ENCODE data around the gene TPMT.

The TPMT gene

GRCh38 chr6:18117136-18117535, 37.7 kb downstream of the TPMT start:
- no peak for DNase-seq (ENCODE audit: low read depth in 2 of 2)

DNA sequence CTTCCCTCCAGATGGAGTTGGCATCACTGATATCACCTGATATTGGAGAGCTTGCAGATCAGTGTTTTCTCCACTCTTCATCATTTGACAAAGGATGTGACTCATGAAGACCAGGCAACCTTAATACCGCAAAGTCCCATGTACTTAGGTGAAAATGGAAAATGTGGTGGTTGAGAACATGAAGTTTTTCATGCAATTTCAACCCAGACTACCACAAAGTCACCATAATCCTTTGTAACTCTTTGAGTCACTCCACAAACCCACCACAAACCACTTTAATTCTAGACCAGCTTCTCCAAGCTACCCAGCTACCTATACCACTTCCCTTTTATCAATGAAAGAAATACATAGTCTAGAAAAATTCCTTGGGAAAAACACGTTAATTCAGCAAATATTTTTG, 39.5 kb downstream of the TPMT start:
- DNase-seq (ENCODE audit: low read depth in 2 of 2) = no peak

DNA sequence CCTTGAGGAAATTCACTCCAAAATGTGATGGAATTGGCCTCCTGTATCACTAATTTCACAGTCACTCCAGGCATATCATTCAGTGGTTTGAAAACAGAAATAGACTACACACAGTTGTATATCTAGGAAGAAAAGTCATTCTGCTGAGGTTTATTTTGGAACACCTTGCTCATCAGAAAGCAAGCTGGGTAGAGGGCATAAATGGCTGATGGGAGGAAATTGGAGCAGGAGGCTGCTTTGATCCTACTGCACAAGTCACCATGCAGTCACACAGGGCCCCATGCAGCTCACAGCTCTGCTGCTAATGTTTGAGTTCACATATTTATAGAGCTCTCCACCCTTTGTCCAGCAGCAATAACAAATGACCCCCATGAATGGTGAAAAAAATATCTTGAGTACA, 44.7 kb downstream of the TPMT start:
- DNase-seq (ENCODE audit: low read depth in 2 of 2) = no peak

- no peak for DNase-seq (ENCODE audit: low read depth in 2 of 2)
Observed at GRCh38 chr6:18107061-18107460, 47.8 kb downstream of the TPMT start.

GRCh38 chr6:18102783-18103509, 51.9 kb downstream of the TPMT start:
- no peak for DNase-seq (ENCODE audit: low read depth in 2 of 2)

GRCh38 chr6:18101873-18102272, 53.0 kb downstream of the TPMT start:
- no peak for DNase-seq (ENCODE audit: low read depth in 2 of 2)

DNA sequence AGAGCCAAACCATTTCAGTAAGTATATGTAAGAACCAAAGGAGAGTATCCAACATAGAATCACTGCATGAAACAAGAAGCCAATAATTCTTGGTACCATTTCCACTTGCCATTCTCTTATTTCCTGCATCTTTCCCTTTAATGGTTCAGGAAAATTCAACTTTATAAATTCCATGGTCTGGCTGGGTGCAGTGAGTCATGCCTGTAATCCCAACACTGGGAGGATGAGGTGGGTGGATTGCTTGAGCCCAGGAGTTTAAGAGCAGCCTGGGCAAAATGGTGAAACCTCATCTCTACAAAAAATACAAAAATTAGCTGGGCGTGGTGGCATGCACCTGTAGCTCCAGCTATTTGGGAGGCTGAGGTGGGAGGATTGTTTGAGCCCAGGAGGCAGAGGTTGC, 53.6 kb downstream of the TPMT start:
- DNase-seq (ENCODE audit: low read depth in 2 of 2) = no peak

GRCh38 chr6:18100296-18100695, 54.6 kb downstream of the TPMT start:
- DNase-seq (ENCODE audit: low read depth in 2 of 2) = no peak

DNA sequence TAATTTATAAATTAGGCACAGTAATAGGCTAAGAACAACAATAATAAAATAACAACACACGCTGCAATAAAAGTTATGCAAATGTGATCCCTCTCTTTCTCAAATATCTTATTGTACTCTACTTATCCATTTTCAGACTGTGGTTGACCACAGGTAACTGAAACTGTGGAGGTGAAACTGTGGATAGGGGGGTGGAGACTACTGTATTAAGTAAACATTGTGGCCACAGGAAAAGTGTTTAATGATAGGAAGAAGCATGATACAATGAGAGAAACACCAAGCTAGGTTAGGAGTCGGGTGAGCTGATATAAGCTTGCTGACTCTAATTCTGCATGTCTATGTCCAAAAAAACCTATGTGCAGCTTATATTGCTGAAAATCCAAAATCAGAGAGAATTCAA, 55.4 kb downstream of the TPMT start:
- DNase-seq (ENCODE audit: low read depth in 2 of 2) = no peak

- DNase-seq (ENCODE audit: low read depth in 2 of 2) = no peak
Observed at GRCh38 chr6:18096423-18096822, 58.5 kb downstream of the TPMT start.

DNA sequence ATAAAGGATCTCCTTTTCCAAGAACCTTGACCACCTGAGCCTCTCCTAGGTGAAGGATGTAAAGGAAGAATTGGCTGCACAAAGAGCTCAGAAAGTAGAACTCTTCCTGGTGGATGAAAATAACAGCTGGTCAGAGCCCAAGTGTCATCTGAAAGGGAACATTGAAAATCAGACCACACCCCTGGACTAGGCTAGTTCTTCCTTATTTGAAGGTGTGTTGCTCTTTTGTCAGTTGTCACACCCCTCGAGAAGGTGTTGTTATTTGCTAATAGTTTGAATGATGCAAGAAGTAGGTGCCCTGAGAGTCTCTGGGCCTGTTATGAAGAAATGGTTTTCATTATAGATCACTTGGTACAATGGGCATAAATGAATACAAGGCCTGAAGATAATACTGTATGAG, 63.5 kb downstream of the TPMT start:
- no peak for DNase-seq (ENCODE audit: low read depth in 2 of 2)

- DNase-seq (ENCODE audit: low read depth in 2 of 2) = no peak
Observed at GRCh38 chr6:18090349-18090786, 64.5 kb downstream of the TPMT start.

DNA sequence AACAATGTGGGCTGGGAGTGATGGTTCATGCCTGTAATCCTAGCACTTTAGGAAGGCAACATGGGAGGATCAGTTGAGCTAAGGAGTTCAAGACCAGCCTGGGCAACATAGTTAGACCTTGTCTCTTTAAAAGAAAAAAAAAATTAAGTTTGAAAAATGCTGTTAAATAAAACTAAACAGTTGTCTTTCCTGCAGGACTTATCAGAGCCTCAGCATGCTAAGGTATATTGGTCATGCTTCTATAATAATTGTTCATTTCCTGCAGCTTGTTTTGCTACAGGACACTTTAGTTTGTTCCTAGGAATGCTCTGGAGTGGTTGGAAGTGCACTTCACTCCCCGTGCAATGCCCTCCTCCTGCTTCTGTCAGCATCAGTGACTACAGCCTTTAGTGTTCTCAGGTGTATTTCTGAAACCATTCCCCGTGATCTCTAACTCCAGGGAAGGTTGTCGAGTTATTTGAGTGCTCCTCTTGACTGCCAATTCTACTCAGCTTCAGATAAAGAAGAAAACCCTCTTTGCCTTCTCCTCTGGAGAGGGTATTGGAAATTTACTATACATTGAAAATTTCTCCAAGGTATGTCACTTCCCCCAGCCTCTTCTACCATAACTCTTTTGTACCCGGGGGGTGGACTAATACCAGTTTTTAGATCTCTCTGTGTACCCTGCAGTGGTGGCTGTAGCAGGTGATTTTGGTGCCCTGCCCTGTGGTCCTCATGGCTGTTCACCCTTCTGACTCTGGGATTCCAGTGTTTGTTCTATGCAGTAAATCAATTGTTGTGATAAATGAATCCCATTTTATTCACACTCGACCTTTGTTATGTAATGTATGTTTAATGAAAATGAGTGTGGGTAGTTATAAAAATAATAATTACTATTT, 66.2 kb downstream of the TPMT start:
- no peak for DNase-seq (ENCODE audit: low read depth in 2 of 2)

DNA sequence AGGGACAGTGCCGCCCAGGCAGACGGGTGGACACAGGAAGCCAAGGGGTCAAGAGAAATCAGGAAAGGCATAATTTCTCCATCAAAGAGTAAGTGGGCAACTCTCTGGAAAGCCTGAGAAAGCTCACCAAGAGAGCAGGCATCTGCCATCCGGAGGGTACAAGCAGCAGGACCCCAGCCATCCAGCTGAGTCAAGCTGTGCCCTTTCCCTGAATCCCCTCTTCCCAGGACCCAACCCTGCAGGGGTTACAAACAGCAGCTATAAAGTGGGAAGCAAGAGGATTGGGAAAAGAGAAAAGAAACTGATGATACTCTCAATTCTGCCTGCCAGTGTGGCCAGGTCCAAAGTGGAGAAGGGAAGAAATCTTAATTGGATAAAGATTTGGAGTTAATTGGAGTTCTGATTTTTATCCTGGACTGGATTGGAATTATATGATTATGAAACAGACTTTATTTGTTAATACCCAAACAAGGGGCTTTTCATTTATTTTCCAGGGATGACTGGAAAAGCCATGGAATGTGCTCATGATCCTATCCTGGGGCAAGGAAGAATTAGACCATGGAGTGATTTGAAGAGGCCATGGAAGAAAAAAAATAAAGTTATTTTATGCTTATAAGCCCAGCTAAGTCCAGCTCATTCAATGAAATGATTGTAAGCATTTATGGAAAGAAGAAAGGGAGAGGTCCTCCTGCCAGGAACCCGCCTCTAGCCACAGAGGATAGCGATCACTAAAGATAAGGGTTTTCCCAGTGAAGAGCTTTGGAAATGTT, 67.3 kb downstream of the TPMT start:
- no peak for DNase-seq (ENCODE audit: low read depth in 2 of 2)

- no peak for DNase-seq (ENCODE audit: low read depth in 2 of 2)
Observed at GRCh38 chr6:18081025-18081668, 73.7 kb downstream of the TPMT start.

- no peak for DNase-seq (ENCODE audit: low read depth in 2 of 2)
Observed at GRCh38 chr6:18080544-18080943, 74.3 kb downstream of the TPMT start.

DNA sequence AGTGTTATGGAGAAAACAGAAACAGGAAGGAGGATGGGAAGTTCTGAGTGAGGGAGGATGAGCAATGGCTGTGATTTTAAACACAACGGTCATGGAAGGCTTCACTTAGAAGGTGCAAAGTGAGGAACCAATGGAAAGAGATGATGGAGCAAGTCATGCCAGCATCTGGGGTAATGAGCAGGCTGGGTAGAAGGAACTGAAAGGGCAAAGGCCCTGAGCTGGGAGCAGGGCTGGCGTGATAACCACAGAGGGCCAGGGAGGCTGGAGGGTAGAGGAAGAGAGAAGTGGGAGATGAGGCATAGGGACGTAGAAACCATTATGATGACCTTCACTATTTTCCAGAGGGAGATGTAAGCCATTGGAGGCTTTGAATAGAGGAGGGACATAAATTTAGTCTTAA, 76.0 kb downstream of the TPMT start:
- DNase-seq (ENCODE audit: low read depth in 2 of 2) = no peak

Data from stimulated activated CD4-positive, alpha-beta T cell treated with anti-CD3 and anti-CD28 coated beads, Interleukin-12 subunit alpha, Interleukin-12 subunit beta, amount 100 ng/mL, for 24 hours (primary cell).